K562 (cell line): ENCODE results near the gene IL4I1. TPM values are rescaled to one million over a fixed set of nuclear protein-coding genes. Genes with fewer than 3 reads are reported as not detected.

Experiments
- EZH2 ChIP-seq: IDR thresholded peaks from 2 replicates; pipeline ENCODE4 v1.6.1; 2012; ENCODE audit warnings: low read depth, mild to moderate bottlenecking, inconsistent platforms, low read length, borderline replicate concordance
- IRF2 ChIP-seq: sonication (generic); formaldehyde crosslinking; IDR thresholded peaks from 2 replicates; pipeline ENCODE4 v1.8.1; 2022; ENCODE audit warnings: mild to moderate bottlenecking, missing genetic modification reagents
- KLF13 ChIP-seq: fragments of 450-650 bp; IDR thresholded peaks from 2 replicates; pipeline ENCODE4 v1.6.1; 2016; ENCODE audit warnings: missing genetic modification characterization, low read depth, mild to moderate bottlenecking, missing compliant biosample characterization, moderate library complexity, borderline replicate concordance
- MCM3 ChIP-seq: fragments of 450-650 bp; IDR thresholded peaks from 2 replicates; pipeline ENCODE4 v1.6.1; 2016
- NCOA2 ChIP-seq, 2 experiments: fragments of 450-650 bp; IDR thresholded peaks; 2 replicates each; pipeline ENCODE4 v1.6.1; 2018; ENCODE audit warnings: mild to moderate bottlenecking in 2 of 2, moderate library complexity in 1 of 2; ENCODE audit not compliant: partially characterized antibody in 2 of 2
- POLR2G ChIP-seq: fragments of 200-400 bp; formaldehyde crosslinking; IDR thresholded peaks from 2 replicates; pipeline ENCODE4 v1.6.1; 2017; ENCODE audit warnings: low read depth, mild to moderate bottlenecking, antibody characterized with exemption, low read length, moderate library complexity
- ZNF124 ChIP-seq: sonication (generic); formaldehyde crosslinking; IDR thresholded peaks from 2 replicates; pipeline ENCODE4 v1.8.1; 2022; ENCODE audit warnings: missing genetic modification reagents
- ZNF263 ChIP-seq: sonication (generic); formaldehyde crosslinking; IDR thresholded peaks from 2 replicates; pipeline ENCODE4 v1.8.0; 2022; ENCODE audit warnings: mild to moderate bottlenecking, missing genetic modification reagents, borderline replicate concordance
- ZNF512 ChIP-seq: IDR thresholded peaks from 2 replicates; pipeline ENCODE4 v1.6.1; 2016; ENCODE audit warnings: missing genetic modification characterization, missing compliant biosample characterization
- polyA plus RNA-seq, 8 experiments: library from polyadenylated mRNA; depleted of rRNA in 4 of 8; stranded (reverse) in 5 of 8; unstranded in 3 of 8; fragments of >200 nt; fragmentation: Nextera tagmentation in 2 of 8; fragmentation: Illumina TruSeq in 1 of 8; extraction: Ambion mirVana in 2 of 8; extraction: Trizol in 1 of 8; gene quantifications; 2 replicates each; pipeline versions ENCODE4 v1.2.1 to v1.2.3, GENCODE V29; 2011 to 2014; ENCODE audit warnings: inconsistent platforms in 1 of 8, missing spikeins in 1 of 8
- total RNA-seq, 7 experiments: library from RNA; depleted of rRNA in 6 of 7; stranded (reverse); fragments of >200 nt in 6 of 7; fragmentation: Illumina TruSeq in 2 of 7; extraction: Trizol in 2 of 7; gene quantifications; 2 replicates each; pipeline versions ENCODE4 v1.2.1 to v1.2.3, GENCODE V29; 2011 to 2021; ENCODE audit warnings: low replicate concordance in 1 of 7
- TF ChIP-seq, protein P1 (sequence below): fragments of 450-650 bp; IDR thresholded peaks from 2 replicates; pipeline ENCODE4 v1.6.1; 2016; ENCODE audit warnings: borderline replicate concordance

Gene IL4I1
- total and polyA plus RNA-seq, 9 of the 15 experiments (the other 6 are each of a cell fraction or from before 2014, with no cell fraction given), result 0.06 to 0.95 (median 0.43) TPM; not detected in 2

GRCh38 chr19:49855277-49855675 lies 41.4 kb downstream of the IL4I1 start (continued):
- TF ChIP-seq, protein P1, sequence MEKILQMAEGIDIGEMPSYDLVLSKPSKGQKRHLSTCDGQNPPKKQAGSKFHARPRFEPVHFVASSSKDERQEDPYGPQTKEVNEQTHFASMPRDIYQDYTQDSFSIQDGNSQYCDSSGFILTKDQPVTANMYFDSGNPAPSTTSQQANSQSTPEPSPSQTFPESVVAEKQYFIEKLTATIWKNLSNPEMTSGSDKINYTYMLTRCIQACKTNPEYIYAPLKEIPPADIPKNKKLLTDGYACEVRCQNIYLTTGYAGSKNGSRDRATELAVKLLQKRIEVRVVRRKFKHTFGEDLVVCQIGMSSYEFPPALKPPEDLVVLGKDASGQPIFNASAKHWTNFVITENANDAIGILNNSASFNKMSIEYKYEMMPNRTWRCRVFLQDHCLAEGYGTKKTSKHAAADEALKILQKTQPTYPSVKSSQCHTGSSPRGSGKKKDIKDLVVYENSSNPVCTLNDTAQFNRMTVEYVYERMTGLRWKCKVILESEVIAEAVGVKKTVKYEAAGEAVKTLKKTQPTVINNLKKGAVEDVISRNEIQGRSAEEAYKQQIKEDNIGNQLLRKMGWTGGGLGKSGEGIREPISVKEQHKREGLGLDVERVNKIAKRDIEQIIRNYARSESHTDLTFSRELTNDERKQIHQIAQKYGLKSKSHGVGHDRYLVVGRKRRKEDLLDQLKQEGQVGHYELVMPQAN, result no peak
- TF ChIP-seq ZNF124 (CRISPR knock-in tag) (no peak), KLF13 (peak; percentile 21; the same call in 1 of the 2 replicates), EZH2 (no peak), MCM3 (no peak), ZNF263 (no peak), IRF2 (no peak), POLR2G (peak; percentile 78), NCOA2 (IDR thresholded peaks at IDR 0.05; ENCODE audit: partially characterized antibody in 2 of 2) (no peak), ZNF512 (tag) (no peak)
